Measurements from ENCODE around the gene AEBP1.
"Not testable (repeated sequence)": the region's sequence is repeated elsewhere in the genome, so short reads cannot be mapped to it uniquely, and the experiment has no call there.

Gene AEBP1

GRCh38 chr7:44116789-44117666 is 12.9 kb downstream of the AEBP1 start:
- no peak for DNase-seq (ENCODE audit: low read depth in 2 of 2, low spot score in 1 of 2)

- no peak for DNase-seq (ENCODE audit: low read depth in 2 of 2, low spot score in 1 of 2)
Observed at GRCh38 chr7:44117801-44118429, 13.8 kb downstream of the AEBP1 start.

GRCh38 chr7:44119829-44120380 is 15.8 kb downstream of the AEBP1 start:
- no peak for DNase-seq (ENCODE audit: low read depth in 2 of 2, low spot score in 1 of 2)

GRCh38 chr7:44120395-44120794 is 16.2 kb downstream of the AEBP1 start:
- DNase-seq (ENCODE audit: low read depth in 2 of 2, low spot score in 1 of 2): no peak

- no peak for DNase-seq (ENCODE audit: low read depth in 2 of 2, low spot score in 1 of 2)
Observed at GRCh38 chr7:44121761-44122420, 17.7 kb downstream of the AEBP1 start.

- DNase-seq (ENCODE audit: low read depth in 2 of 2, low spot score in 1 of 2): no peak
Observed at GRCh38 chr7:44122529-44122928, 18.4 kb downstream of the AEBP1 start.

GRCh38 chr7:44123190-44124003 is 19.3 kb downstream of the AEBP1 start, which contains the start of gene POLD2:
Gene POLD2 (minus strand): TSS chr7:44123548. CDS start chr7:44122053, 1,495 bp downstream.
- DNase-seq (ENCODE audit: low read depth in 2 of 2, low spot score in 1 of 2): peak; percentile 91 to 97

GRCh38 chr7:44124822-44125202 is 20.7 kb downstream of the AEBP1 start:
- no peak for DNase-seq (ENCODE audit: low read depth in 2 of 2, low spot score in 1 of 2)

GRCh38 chr7:44126574-44126973 is 22.4 kb downstream of the AEBP1 start:
- not testable (repeated sequence) for DNase-seq (ENCODE audit: low read depth in 2 of 2, low spot score in 1 of 2)

- DNase-seq (ENCODE audit: low read depth in 2 of 2, low spot score in 1 of 2): no peak
Observed at GRCh38 chr7:44127161-44127560, 23.0 kb downstream of the AEBP1 start.

- DNase-seq (ENCODE audit: low read depth in 2 of 2, low spot score in 1 of 2): no peak
Observed at GRCh38 chr7:44128721-44129582, 24.8 kb downstream of the AEBP1 start.

GRCh38 chr7:44131173-44132029 is 27.3 kb downstream of the AEBP1 start:
- DNase-seq (ENCODE audit: low read depth in 2 of 2, low spot score in 1 of 2): no peak

GRCh38 chr7:44132039-44132438 is 27.9 kb downstream of the AEBP1 start:
- no peak for DNase-seq (ENCODE audit: low read depth in 2 of 2, low spot score in 1 of 2)

GRCh38 chr7:44133295-44133694 is 29.1 kb downstream of the AEBP1 start:
- DNase-seq (ENCODE audit: low read depth in 2 of 2, low spot score in 1 of 2): no peak

GRCh38 chr7:44134943-44135628 is 30.9 kb downstream of the AEBP1 start:
- DNase-seq (ENCODE audit: low read depth in 2 of 2, low spot score in 1 of 2): no peak

GRCh38 chr7:44136731-44137130 is 32.6 kb downstream of the AEBP1 start:
- DNase-seq (ENCODE audit: low read depth in 2 of 2, low spot score in 1 of 2): no peak

- DNase-seq (ENCODE audit: low read depth in 2 of 2, low spot score in 1 of 2): no peak
Observed at GRCh38 chr7:44138698-44139097, 34.6 kb downstream of the AEBP1 start.

- no peak for DNase-seq (ENCODE audit: low read depth in 2 of 2, low spot score in 1 of 2)
Observed at GRCh38 chr7:44139311-44140010, 35.3 kb downstream of the AEBP1 start.

All from stimulated activated CD8-positive, alpha-beta memory T cell treated with anti-CD3 and anti-CD28 coated beads, Interleukin-4, amount 100 ng/mL, for 4 hours (primary cell).